NCI-H128 (cell line): ENCODE results near the gene TSPYL1.
"Not testable (repeated sequence)": the region's sequence is repeated elsewhere in the genome, so short reads cannot be mapped to it uniquely, and the experiment has no call there.

Experiments used
- DNase-seq: peaks from one replicate; lab custom pipeline; 2025; ENCODE audit not compliant: unreplicated experiment; lab: John Stamatoyannopoulos, UW

Gene TSPYL1

DNA sequence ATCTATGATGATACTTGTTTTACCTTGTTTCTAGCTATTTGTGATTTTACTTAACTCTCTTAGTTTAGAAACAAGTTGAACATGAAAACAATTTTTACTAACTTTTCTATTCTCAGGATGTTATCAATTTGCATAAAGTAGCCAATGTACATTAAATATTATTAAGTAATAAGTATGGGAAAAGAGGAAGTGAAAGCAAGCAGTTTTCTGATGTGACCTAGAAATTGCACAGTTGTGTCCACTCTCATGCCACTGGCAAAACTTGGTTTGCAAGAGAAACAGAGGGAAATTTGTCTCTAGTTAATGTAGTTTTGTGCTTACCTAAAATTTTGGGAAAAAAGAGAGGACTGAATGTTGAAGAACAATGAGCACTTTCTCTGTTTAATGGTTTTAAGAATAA lies 19.2 kb upstream of the TSPYL1 start:
- no peak for DNase-seq

DNA sequence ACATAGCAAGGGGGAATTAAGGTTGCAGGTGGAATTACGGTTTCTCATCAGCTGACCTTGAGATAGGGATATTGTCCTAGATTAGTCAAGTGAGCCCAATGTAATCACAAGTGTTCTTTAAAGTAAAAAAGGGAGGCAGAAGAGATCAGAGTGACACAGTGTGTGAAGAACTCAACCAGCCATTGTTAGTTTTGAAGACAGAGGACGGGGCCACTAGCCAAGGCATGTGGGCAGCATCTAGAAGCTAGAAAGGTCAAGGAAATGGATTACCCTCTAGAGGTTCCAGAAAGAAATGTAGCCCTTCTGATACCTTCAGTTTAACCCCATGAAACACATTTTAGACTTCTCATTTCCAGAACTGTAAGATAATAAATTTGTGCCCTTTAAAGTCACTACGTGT lies 18.5 kb upstream of the TSPYL1 start:
- no peak for DNase-seq

DNA sequence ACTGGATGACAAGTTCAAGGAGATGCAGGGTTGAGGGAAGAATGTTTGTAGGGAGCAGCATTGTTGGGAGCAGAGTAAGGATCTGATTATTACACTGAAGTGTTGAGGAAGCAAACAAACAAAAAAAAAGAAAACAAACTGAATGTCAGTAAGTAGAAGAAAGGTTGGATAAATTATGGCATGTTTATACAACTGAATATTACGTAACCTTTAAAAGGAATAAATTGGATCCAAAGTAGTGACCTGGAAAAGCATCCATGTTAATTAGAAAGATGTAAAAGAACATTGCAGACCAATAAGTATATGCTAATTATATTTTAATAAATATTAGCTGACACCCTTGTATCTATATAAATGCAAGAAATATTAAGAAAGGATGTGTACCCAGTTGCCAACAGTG lies 12.8 kb upstream of the TSPYL1 start:
- DNase-seq = no peak

DNA sequence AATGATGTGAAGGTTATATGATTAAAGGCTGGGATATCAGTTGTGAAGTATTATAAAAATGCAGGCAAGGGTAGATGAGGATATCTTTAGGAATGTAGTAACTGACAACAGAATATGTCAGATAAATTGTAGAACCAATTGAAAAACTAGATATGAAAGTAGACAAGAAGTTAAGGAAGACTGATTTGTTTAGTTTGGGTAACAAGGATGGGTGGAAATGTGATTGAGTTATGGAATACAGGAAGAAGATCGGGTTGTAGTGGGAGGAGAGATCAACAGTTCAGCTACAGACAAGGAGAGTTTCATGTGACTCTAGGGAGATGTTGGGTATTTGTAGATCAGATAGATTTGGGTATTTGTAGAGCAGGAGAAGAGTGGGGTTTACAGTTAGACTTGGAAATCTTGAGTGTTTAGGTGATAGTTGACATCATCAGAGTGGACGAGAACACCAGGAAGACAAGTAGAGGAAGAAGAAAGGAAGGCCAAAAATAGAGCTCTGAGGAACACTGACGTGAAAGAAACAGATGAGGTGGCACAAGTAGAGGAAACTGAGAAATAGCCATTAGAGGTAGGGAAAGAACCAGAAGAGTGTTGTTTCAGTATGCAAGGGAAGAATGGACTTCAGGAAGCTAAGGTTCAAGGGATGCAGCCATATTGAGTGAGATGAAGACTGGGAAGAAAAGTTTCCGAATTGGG lies 12.1 kb upstream of the TSPYL1 start:
- DNase-seq = no peak

DNA sequence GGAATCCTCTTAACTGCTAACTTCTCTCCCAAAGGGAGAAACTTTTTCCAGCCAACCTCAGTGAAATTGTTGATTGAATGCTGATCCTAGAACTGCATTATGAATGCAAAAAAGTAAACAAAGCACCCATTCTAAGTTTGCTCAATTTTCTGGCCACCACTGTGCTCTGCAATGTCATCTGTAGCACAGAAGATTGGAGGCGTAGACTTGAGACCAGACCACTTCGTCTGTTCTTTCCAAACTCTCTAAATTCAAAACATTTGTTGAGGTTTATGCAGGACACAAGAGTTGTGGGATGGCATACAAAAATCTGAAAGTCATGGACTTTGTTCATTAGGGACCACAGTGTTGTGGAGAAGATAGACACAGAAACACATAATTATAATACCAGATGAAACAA lies 11.1 kb upstream of the TSPYL1 start:
- DNase-seq = no peak

DNA sequence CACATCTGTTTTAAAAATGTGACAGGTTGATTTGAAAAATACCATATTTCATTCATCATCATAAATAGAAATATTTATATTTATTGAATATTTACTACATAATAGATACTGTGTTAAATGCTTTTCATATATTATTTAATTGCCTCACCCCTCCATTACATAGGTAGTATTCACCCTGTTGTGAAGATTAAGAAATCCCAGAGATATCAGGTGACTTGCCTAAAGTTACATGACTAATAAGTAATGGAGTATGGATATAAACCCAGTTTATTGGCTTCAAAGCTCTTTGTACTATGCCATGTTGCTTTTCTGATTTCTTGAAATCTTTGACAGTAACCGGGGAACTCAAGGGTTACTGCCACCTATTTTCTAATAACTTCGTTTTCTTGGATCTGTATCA lies 10.1 kb upstream of the TSPYL1 start:
- DNase-seq = no peak

DNA sequence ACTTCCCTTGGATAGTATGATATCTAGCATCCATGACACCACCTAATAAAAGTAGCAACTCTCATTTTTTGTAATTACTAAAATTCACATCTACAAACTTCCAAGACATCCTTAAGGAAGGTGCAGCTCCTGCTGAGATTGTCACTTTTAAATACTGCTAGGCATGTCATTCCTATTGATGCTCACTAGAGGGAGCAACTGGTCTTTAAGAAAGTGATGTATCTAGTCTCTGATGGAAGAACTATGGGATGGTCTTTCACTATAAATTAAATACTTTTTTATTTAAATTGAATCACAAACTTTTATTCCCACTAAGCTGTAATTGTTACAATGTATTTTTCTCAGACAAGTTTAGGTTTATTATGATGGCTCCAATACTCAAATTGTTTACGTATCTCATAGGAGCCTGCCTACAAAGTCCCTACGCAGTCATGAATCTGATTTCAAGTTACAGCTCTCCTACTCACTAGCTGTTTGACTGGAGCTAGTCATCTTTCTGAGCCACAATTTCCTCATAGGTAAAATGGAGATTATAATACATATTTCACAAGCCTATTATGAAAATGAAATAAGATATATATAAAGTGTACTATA lies 8.1 kb upstream of the TSPYL1 start:
- no peak for DNase-seq

DNA sequence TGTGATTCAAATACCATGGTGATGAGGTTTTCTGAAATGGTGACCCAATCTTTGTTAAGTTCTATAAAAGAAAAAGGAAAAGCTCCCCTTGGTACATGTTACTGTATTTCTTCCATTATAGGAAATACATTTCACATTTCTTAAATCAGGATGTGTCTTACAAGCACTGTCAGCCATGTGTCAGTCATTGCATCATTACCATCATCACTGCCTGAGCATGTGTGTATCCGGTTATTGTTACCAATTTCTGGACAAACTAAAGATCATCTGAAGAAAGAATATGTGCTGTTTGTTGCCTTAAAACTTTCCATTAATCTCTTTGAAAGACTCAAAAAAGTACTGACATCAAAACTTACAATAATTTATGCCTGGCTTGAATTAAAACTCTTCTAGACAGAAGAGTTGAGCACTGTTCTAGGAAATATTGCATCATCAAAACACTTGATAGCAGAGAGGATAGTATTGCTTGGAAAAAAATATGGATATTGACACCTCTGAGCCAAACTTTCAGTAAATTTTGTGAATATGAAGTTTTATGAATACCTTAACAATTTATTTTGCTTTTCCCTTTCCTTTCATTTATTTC lies 7.1 kb upstream of the TSPYL1 start:
- DNase-seq = no peak

DNA sequence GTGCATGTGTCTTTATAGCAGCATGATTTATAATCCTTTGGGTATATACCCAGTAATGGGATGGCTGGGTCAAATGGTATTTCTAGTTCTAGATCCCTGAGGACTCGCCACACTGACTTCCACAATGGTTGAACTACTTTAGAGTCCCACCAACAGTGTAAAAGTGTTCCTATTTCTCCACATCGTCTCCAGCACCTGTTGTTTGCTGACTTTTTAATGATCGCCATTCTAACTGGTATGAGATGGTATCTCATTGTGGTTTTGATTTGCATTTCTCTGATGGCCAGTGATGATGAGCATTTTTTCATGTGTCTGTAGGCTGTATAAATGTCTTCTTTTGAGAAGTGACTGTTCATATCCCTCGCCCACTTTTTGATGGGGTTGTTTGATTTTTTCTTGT lies 5.3 kb upstream of the TSPYL1 start:
- DNase-seq = not testable (repeated sequence)

DNA sequence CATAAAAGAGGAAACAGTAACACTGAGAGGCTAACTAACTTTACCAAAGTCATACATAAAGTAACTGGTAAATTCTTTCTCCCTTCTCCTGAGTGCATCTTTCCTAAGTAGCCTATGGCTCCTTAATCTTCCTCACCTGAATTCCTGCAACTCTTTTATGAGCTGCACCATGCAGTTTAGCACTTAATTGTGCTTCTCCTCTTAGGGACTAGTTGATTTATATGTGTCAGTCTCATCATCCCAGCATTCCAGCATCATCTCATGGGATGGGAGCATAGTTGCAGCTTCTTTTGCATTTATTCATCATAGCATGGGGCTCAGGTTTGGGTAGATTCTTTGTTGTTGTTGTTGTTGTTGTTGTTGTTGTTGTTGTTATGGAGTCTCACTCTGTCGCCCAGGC lies 3.5 kb upstream of the TSPYL1 start:
- DNase-seq = no peak

DNA sequence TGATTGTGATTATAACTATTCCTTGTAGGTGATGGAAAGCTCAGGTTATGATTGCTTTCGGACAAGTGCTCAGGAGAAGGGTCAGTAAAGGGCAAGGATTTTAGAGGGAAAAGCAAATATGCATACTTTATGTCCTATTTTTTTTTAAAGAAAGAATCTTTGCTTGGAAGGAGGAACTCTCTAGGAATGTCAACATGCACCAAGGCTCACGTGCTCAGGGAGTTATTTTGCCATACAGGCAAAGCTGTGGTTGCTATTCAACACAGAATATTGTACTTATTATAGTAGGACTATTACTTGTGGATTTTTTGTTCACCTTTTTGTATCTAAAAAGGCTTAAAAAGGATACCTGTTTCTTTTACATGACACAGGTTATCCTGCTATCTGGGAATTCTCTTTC lies 3.0 kb upstream of the TSPYL1 start:
- no peak for DNase-seq

DNA sequence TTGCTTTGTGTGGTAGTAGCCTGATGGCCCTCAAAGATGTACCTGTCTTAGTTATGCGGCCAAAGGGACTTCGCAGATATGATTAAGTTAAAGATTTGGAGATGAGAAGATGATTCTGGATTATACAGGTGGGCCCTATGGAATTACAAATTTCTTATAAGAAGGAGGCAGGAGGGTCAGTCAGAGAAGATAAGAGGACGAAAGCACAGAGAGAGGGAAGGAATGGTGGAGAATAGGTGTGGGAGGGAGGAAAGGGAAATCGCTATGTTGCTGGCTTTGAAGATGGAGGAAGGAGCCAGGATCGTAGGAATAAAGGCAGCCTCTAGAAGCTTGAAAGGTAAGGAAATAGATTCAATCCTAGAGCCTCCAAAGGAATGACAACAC lies 1.2 kb upstream of the TSPYL1 start:
- no peak for DNase-seq

DNA sequence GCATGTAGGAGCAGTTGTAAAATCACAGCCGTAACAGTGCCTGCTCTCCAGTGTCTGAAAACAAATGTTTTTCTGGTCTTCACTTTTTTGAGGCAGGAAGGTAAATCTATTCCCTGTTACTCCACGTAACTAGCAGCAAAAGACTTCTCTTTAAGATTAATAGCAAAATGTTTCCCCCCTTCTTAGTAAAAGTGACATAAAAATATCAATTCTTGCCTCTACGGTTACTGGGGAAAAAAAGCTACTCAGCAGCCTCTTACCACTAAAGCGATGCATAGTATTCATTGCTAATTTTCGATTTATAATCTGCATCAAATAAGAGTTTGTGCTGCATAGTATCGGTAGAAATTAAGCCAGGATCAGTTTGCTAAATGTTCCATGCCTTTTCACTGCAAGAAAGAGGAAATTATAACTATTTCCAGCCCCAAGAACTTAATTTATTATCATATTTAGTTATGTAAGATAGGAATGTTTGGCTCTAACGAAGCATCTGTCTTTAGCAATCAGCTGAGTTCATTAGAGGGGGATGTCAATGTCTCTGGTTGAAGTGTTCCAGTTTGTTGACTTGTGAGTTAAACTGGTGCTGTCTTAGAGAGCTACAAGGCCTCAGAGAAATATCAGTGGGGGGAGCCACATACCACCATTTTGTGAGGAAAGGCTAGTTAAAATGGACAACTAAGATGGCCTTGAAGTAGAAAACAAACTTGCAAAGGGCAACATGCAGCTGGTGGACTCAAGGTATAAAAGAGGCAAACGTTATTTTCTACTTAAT lies 617 bp upstream of the TSPYL1 start:
- no peak for DNase-seq

DNA sequence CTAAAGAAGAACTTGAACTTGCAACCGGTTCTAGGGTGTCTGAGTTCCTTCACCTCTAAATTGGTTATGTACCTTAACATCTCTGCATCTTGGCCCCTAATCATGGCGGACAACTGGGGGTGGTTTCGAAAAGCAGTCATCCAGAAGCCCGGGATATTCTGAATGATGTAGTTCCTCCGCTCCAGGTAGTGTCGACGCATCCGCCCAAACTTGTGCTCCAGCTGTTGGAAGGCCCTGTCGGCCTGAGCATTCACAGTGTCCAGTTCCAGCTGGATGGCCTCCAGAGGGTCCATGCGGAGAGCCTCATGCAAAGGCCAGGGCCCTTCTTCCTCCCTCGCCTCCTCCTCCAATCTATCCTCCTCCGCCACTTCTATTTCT lies 887 bp downstream of the TSPYL1 start:
- DNase-seq = no peak

DNA sequence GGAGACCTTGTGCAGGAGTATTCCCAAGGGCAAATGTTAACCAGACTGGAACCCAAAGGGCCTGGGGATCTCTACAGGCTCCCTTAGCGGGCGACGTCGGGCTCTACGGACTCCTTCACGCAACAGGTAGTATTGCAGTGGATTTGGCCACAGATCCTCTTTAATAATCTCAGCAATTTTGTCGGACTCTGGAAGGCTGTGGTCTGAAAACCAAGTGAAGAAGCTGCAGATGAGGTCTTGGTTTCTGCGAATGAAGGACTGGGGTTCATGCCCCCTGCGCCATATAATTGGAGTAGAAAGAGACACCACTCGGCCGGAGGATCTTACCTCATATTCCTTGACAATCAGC lies 1.3 kb downstream of the TSPYL1 start:
- DNase-seq = no peak

DNA sequence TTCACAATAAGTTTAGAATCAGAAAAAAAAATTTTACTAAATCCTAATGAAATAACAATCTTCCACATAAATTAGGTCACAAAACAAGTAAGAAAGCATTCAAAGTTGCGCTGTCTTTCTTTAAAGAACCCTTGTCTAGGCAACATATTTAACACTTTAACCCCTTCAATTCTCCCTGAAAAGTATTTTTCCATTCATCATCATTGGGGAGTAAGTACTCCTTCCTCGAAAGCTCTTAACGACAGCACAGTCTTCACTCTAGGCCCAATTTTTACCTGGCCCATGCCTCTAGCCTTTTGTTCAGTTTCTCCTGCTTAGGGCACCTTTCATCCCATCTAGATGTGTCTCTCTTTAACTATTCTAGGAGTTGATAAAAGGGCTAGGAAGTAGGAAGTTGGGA lies 2.6 kb downstream of the TSPYL1 start:
- DNase-seq = no peak

DNA sequence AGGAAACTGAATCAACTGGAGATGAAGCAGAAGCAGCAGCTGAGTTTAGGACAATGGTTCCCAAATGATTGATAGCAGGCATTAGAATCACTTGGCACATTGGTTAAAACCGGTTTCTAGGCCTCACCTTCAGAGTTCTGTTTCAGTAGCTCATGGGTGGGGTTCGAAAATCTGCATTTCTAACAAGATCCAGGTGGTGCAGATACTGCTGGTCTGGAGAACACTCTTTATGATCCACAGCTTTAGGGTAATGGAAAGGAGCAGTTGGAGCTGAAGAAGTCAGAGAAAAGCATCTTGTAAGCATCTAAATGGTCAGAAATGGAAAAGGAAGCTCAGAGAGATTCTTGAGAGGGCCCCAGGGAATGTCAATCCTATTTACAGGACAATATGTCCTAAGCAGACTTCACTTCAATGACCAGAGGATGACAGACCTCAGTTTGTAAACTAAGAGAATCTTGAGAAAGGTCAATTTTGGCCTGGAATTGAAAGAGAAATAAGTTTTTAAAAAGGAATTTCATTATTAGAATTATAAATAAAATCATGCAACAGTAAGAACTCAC lies 8.5 kb downstream of the TSPYL1 start:
- DNase-seq = no peak

DNA sequence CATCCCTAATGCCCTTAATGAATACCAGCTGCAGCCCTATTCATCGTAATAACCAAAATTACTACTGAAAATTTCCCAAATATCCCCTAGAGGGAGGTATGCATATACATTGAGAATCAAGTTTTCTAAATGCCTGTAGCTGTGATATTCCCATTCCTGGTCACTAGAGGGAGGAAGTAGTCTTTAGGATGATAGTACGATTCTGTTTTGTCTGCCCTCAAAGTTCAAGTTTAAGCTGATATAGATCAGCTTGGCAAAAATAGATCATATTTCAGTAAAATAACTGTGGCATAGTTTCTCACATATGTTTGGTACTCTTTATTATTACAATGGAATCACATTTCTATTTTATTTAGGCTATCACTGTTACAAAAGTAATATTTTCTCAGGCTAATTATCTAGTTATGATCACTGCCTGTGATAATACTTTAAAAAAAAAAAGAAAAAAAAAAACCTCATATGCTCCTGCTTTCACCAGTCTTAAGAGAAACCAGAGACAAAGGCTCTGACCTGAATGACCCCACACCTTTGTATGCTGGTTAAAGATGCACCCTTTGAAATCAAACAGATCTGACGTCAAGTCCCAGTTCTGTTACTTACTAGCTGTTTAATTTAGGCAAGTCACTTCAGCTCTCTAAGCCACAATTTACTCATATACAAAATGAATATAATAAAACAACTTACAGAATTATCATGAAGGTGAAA lies 11.0 kb downstream of the TSPYL1 start:
- no peak for DNase-seq

DNA sequence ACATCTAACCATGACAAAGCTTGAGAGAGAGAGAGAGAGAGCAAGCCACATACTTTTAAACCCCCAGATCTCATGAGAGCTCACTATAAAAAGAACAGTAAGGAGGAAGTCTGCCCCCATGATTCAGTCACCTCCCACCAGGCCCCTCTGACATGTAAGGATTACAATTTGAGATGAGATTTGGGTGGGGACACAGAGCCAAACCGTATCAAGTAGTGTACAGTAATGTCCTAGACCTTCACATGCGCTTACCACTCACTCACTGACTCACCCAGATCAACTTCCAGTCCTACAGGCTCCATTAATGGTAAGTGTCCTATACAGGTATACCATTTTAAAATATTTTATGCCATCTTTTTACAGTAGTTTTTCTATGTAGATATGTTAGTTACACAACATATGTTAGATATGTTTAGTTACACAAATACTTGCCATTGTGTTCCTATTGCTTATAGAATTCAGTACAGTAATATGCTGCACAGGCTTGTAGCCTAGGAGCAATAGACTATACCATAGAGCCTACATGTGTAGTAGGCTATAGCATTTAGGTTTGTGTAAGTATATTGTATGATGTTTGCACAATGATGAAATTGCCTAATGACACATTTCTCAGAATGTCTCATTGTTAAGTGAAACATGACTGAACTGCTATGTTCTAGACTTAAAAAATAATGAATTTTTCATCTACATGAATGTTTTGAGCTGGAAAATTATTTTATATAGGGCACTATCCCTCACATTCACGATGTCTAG lies 11.7 kb downstream of the TSPYL1 start:
- no peak for DNase-seq

DNA sequence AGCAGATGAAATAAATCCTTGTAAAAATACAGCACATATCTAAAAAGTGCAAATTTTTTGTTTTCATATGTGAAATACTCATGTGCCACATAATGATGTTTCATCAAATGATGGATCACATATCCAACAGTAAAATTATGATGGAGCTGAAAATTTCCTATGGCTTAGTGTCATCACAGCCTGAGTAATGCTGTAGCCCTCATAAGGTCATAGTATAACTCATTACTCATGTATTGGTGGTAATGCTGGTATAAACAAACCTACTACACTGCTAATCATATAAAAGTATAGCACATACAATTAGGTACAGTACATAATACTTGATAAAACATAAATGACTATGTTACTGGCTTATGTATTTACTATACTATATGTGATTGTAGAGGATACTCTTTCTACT lies 12.9 kb downstream of the TSPYL1 start:
- DNase-seq = no peak
